Left ventricle myocardium inferior (tissue), 1 donor: ENCODE data around the gene DCUN1D4. TPM values are rescaled to one million over a fixed set of nuclear protein-coding genes. Genes with fewer than 3 reads are reported as not detected.

ENCODE experiments used
- DNase-seq: peaks from one replicate; pipeline ENCODE4 v3.0.0-alpha.2; 2020
- H3K27ac ChIP-seq: fragments of 200-600 bp; replicated peaks from 2 replicates; pipeline ENCODE4 v1.8.0; 2021
- H3K27me3 ChIP-seq: fragments of 200-600 bp; 2 replicates; pipeline ENCODE4 v1.8.0; 2021; ENCODE audit warnings: low read depth
- H3K36me3 ChIP-seq: fragments of 200-600 bp; 2 replicates; pipeline ENCODE4 v1.8.0; 2021
- H3K4me1 ChIP-seq: fragments of 200-600 bp; 2 replicates; pipeline ENCODE4 v1.8.0; 2021
- H3K4me3 ChIP-seq: fragments of 200-600 bp; 2 replicates; pipeline ENCODE4 v1.8.0; 2021; ENCODE audit warnings: mild to moderate bottlenecking, moderate library complexity
- H3K9me3 ChIP-seq: fragments of 200-600 bp; replicated peaks from 2 replicates; pipeline ENCODE4 v1.8.0; 2021
- CTCF ChIP-seq: fragments of 200-600 bp; IDR thresholded peaks from 2 replicates; pipeline ENCODE4 v1.8.0; 2021; ENCODE audit warnings: antibody characterized with exemption, mild to moderate bottlenecking, borderline replicate concordance
- intact Hi-C: fragments of 100-400 bp; cut with micrococcal nuclease; formaldehyde crosslinking; loops from one replicate; pipeline ENCODE4 v1.11.0; 2022
- total RNA-seq: library from RNA; stranded (reverse); fragmentation: NEBNext Ultra II Directional; extraction: Animal tissue kit (Norgen Biotek cat#: 25700); gene quantifications from one replicate; pipeline ENCODE4 v1.2.1, GENCODE V29; 2021
- donor health status: DM: no; HTN: yes; CAD: no; lungs with severe emphysema.

The DCUN1D4 gene
- total RNA-seq, 1 donor from 2014 or later: 45.0 TPM

- no peaks in the 10 kb centered on the region for H3K9me3 ChIP-seq
- intact Hi-C loops: no loop called here
- H3K36me3 ChIP-seq: no peaks in the 10 kb centered on the region
- no peak overlapping the region for H3K4me3 ChIP-seq
- H3K27ac ChIP-seq: no peak overlapping the region
- peaks cover 9% of the 10 kb centered on the region for H3K27me3 ChIP-seq
- TF ChIP-seq CTCF: no peak
- no peaks in the 10 kb centered on the region for H3K4me1 ChIP-seq
- no peak for DNase-seq
Measured at GRCh38 chr4:51833236-51833635, 9.7 kb upstream of the DCUN1D4 start.

- intact Hi-C loops: no loop called here
- DNase-seq: no peak
- no peak for TF ChIP-seq CTCF
- no peaks in the 10 kb centered on the region for H3K36me3 ChIP-seq
- no peak overlapping the region for H3K4me3 ChIP-seq
- H3K4me1 ChIP-seq: no peaks in the 10 kb centered on the region
- H3K9me3 ChIP-seq: no peaks in the 10 kb centered on the region
- no peak overlapping the region for H3K27ac ChIP-seq
- H3K27me3 ChIP-seq: no peaks in the 10 kb centered on the region
Measured at GRCh38 chr4:51835079-51835478, 7.9 kb upstream of the DCUN1D4 start.

- DNase-seq: no peak
- Histone ChIP-seq H3K36me3 (no peaks in the 10 kb centered on the region), H3K27ac (no peak overlapping the region), H3K4me3 (no peak overlapping the region), H3K27me3 (no peaks in the 10 kb centered on the region), H3K4me1 (no peaks in the 10 kb centered on the region), H3K9me3 (no peaks in the 10 kb centered on the region)
- intact Hi-C loops: no loop called here
- no peak for TF ChIP-seq CTCF
Measured at GRCh38 chr4:51835855-51836254, 7.1 kb upstream of the DCUN1D4 start.

- Histone ChIP-seq H3K4me3 (no peak overlapping the region), H3K4me1 (no peaks in the 10 kb centered on the region), H3K27ac (no peak overlapping the region), H3K27me3 (no peaks in the 10 kb centered on the region), H3K36me3 (no peaks in the 10 kb centered on the region), H3K9me3 (no peaks in the 10 kb centered on the region)
- TF ChIP-seq CTCF: no peak
- DNase-seq: no peak
- intact Hi-C loops: no loop called here
Measured at GRCh38 chr4:51836549-51836948, 6.4 kb upstream of the DCUN1D4 start.

- no peak for DNase-seq
- no peak overlapping the region for H3K27ac ChIP-seq
- no peaks in the 10 kb centered on the region for H3K36me3 ChIP-seq
- no peak for TF ChIP-seq CTCF
- H3K27me3 ChIP-seq: no peaks in the 10 kb centered on the region
- no peak overlapping the region for H3K4me3 ChIP-seq
- intact Hi-C loops: loop anchor here (5.0 to 10.0 kb wide), 2 partner anchors 54 to 192 kb away; no protein-coding TSS in a partner anchor
- H3K9me3 ChIP-seq: no peaks in the 10 kb centered on the region
- H3K4me1 ChIP-seq: peaks cover 27% of the 10 kb centered on the region
Measured at GRCh38 chr4:51840781-51841180, 2.2 kb upstream of the DCUN1D4 start.

- intact Hi-C loops: loop anchor here (5.0 to 10.0 kb wide), 2 partner anchors 53 to 190 kb away; no protein-coding TSS in a partner anchor
- peaks cover 32% of the 10 kb centered on the region for H3K4me1 ChIP-seq
- no peak for TF ChIP-seq CTCF
- H3K27ac ChIP-seq: peak overlapping the region; percentile 95
- peak overlapping the region; percentile 79 for H3K4me3 ChIP-seq
- H3K9me3 ChIP-seq: no peaks in the 10 kb centered on the region
- no peaks in the 10 kb centered on the region for H3K36me3 ChIP-seq
- H3K27me3 ChIP-seq: no peaks in the 10 kb centered on the region
- DNase-seq: no peak
Measured at GRCh38 chr4:51842167-51842553, 793 bp upstream of the DCUN1D4 start.
